GM18873 (cell line): ENCODE measurements around the gene NOC3L.
"Not testable (repeated sequence)": the region's sequence is repeated elsewhere in the genome, so short reads cannot be mapped to it uniquely, and the experiment has no call there.

Experiments
- ATAC-seq: cut with Tn5 transposase; IDR thresholded peaks from one replicate; pipeline ENCODE4 v1.9.1; 2021; ENCODE audit warnings: mild to moderate bottlenecking, moderate library complexity, moderate number of reproducible peaks; ENCODE audit not compliant: unreplicated experiment, low FRiP score

Gene NOC3L

GRCh38 chr10:94364482-94364881 lies 1.7 kb upstream of the NOC3L start:
- no peak for ATAC-seq

- peak; percentile 3 for ATAC-seq
These were observed 469 bp upstream of the NOC3L start for GRCh38 chr10:94363251-94363565.

DNA sequence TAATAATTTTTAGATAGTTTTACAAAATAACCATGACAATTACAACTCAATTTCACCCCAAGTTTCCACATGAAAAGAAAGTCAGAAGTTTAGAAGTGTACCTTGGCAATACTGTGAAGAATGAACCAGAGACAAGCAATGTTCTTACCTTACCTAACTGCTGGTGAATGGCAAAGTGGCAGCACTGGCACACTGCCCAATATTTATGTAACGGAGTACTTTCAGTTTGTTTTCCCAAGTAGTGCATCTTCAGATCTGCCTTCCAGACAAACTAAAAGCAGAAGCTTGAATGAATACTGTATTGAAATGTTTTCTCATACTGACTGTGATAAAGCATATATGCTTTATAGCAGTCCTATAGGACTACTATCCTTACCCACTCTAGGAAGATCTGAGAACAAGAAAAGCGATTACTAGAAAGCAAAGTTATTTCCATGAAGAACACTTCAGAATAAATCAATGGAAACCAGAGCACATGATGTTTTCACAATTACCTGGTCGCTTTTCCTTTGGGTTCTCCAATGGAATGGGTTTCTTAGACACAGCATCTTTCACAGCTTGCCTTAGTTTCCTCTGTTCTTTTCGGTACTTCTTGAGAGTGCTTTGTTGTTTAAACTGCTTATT lies 1.5 kb downstream of the NOC3L start:
- ATAC-seq, result no peak

GRCh38 chr10:94358480-94358879 lies 4.3 kb downstream of the NOC3L start:
- no peak for ATAC-seq

GRCh38 chr10:94357193-94357592 lies 5.5 kb downstream of the NOC3L start:
- no peak for ATAC-seq

- no peak for ATAC-seq
These were observed 6.9 kb downstream of the NOC3L start for GRCh38 chr10:94355841-94356240.

GRCh38 chr10:94353336-94353735 lies 9.4 kb downstream of the NOC3L start:
- no peak for ATAC-seq

DNA sequence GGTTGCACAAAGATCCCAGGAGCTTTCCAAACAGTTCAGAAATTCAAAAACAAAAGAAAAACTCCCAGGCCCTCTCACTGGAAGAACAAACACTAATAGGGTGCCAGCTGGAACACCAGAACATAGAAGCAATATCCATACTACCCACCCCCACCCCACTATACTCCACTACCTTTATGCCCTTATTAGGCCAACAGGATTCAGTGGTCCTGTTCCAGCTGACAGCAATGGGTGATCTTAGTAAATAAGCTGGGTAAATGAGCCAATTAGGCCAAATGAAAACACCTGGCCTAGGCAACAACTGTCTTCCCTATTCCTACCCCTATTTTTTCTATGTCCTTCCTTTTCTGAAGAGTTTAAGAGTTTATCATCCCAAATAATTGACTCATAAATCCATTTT lies 11.7 kb downstream of the NOC3L start:
- no peak for ATAC-seq

GRCh38 chr10:94350500-94350899 lies 12.2 kb downstream of the NOC3L start:
- ATAC-seq, result not testable (repeated sequence)

DNA sequence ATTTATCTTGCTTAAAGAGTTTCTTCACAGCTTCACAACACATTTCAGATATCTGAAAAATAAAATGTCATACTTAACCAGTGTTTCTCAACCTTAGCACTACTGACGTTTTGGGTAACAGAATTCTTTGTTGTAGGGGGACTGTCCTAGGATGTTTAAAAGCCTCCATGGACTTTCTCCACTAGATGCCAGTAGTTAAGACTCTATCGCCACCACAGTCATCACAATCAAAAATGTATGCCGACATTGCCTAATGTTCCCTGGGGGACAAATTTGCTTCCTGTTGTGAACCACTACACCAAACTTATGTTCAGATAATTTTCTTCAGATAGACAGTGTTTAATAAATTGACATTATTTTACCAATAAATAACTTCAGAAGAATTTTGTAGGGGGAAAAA lies 13.4 kb downstream of the NOC3L start:
- ATAC-seq, result no peak

DNA sequence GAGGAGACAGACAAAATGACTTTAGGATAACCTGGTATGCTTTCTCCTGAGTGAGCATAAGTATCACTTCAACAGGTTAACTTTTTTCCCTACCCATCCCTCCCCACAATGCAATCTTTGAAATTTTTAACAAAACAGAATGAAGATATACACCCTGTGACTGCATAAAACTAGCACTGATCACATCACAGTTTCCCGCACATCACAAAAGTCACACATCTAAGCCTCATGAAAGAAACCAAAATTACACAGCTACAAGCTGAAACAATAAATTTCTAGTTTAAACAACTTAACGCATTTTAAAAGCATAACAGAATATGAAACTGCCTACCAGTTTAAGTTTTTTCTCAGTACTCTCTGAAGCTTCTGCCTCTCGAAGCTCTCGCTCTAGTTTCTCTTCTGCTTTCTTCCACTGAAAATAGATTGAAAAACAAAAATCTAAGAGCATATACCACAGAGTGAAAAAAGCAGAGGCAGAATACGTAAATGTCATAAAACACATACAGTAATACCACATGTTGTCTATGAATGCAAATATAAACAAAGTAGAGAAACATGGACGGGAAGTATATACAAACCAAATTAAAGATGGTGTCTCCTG lies 18.1 kb downstream of the NOC3L start:
- peak; percentile 94 for ATAC-seq

GRCh38 chr10:94343151-94343550 lies 19.6 kb downstream of the NOC3L start:
- no peak for ATAC-seq

- ATAC-seq, result no peak
These were observed 27.9 kb downstream of the NOC3L start for GRCh38 chr10:94334857-94335256.

- ATAC-seq, result no peak
These were observed 29.7 kb downstream of the NOC3L start for GRCh38 chr10:94333051-94333450.

GRCh38 chr10:94328613-94329012 lies 34.1 kb downstream of the NOC3L start:
- no peak for ATAC-seq

GRCh38 chr10:94327649-94328048 lies 35.1 kb downstream of the NOC3L start:
- no peak for ATAC-seq

DNA sequence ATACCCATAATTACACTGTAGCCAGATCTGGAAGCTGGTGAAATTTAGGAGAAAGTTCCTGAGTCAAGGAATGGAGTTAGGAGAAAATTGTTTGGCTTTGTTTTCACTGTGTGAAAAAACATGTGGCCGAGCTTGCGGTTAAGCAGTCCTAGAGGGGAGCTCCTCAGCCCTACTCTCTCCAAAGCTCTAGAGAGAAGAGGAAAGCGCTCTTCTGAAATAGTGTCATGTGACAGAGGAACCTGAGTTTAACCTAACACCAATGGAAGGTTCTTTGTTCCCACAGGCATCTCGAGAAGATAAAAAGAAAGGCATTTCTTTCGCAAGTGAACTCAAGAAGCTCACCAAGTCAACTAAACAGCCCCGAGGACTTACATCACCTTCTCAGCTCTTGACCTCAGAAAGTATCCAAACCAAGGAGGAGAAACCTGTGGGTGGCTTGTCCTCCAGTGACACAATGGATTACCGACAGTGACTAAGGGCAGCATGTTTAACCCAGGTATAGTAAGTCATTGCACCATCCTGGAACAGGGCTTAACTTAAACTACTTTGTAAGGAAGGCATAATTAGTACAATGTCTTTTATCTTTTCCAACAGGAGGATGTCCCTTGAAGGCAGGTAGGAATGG lies 38.0 kb downstream of the NOC3L start:
- ATAC-seq, result no peak

- no peak for ATAC-seq
These were observed 42.3 kb downstream of the NOC3L start for GRCh38 chr10:94320285-94320914.

DNA sequence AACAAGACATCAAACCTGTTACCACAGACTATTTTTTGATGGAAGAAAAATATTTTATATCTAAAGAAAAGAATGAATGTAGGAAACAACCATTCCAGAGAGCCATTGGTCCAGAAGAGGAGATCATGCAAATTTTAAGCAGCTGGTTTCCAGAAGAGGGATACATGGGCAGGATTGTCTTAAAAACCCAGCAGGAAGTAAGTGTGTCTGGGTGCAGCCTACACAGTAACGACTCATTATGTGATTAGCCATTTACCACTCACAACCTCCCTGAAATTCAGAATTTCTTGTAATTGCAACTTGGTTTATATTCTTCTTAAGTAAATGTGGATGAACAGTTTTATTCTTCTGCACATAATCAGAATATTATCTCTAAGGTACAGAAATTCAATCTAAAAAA lies 46.2 kb downstream of the NOC3L start:
- no peak for ATAC-seq

GRCh38 chr10:94315975-94316464 lies 46.7 kb downstream of the NOC3L start:
- no peak for ATAC-seq

- no peak for ATAC-seq
These were observed 47.7 kb downstream of the NOC3L start for GRCh38 chr10:94315024-94315451.

- ATAC-seq, result no peak
These were observed 52.4 kb downstream of the NOC3L start for GRCh38 chr10:94310369-94310768.
